LNCaP clone FGC (cell line): ENCODE measurements around the gene ELN.

ENCODE experiments used
- DNase-seq: peaks from one replicate; pipeline ENCODE4 v3.0.0-alpha.2; 2011; ENCODE audit warnings: low read depth
- H3K4me3 ChIP-seq: 2 replicates; pipeline ENCODE4 v1.5.1; 2011; ENCODE audit warnings: mild to moderate bottlenecking, low read depth, low read length, control low read depth
- TF ChIP-seq, protein P1 (sequence below): IDR thresholded peaks from 2 replicates; pipeline ENCODE4 v1.5.1; 2012; ENCODE audit warnings: mild to moderate bottlenecking; ENCODE audit not compliant: control insufficient read depth, insufficient read depth; ENCODE audit errors: extremely low read depth

Gene ELN

DNA sequence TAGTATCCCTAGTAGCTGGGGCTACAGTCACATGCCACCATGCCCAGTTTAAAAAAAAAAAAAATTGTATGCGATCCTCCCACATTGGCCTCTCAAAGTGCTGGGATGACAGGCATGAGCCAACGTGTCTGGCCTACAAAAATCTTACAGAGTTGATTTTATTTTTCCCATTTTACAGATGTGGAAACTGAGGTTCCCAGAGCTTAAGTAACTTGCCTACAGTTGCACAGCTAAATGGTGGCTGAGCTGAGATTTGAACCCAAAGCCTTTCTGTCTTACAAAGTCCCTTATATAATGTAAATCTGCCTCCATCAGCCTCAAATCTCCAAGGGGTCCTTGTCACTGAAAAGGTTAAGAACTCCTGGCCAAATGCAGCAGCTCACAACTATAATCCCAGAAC lies 31.1 kb downstream of the ELN start:
- H3K4me3 ChIP-seq = no peak overlapping the region
- no peak for DNase-seq
- TF ChIP-seq, protein P1, sequence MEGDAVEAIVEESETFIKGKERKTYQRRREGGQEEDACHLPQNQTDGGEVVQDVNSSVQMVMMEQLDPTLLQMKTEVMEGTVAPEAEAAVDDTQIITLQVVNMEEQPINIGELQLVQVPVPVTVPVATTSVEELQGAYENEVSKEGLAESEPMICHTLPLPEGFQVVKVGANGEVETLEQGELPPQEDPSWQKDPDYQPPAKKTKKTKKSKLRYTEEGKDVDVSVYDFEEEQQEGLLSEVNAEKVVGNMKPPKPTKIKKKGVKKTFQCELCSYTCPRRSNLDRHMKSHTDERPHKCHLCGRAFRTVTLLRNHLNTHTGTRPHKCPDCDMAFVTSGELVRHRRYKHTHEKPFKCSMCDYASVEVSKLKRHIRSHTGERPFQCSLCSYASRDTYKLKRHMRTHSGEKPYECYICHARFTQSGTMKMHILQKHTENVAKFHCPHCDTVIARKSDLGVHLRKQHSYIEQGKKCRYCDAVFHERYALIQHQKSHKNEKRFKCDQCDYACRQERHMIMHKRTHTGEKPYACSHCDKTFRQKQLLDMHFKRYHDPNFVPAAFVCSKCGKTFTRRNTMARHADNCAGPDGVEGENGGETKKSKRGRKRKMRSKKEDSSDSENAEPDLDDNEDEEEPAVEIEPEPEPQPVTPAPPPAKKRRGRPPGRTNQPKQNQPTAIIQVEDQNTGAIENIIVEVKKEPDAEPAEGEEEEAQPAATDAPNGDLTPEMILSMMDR = no peak

DNA sequence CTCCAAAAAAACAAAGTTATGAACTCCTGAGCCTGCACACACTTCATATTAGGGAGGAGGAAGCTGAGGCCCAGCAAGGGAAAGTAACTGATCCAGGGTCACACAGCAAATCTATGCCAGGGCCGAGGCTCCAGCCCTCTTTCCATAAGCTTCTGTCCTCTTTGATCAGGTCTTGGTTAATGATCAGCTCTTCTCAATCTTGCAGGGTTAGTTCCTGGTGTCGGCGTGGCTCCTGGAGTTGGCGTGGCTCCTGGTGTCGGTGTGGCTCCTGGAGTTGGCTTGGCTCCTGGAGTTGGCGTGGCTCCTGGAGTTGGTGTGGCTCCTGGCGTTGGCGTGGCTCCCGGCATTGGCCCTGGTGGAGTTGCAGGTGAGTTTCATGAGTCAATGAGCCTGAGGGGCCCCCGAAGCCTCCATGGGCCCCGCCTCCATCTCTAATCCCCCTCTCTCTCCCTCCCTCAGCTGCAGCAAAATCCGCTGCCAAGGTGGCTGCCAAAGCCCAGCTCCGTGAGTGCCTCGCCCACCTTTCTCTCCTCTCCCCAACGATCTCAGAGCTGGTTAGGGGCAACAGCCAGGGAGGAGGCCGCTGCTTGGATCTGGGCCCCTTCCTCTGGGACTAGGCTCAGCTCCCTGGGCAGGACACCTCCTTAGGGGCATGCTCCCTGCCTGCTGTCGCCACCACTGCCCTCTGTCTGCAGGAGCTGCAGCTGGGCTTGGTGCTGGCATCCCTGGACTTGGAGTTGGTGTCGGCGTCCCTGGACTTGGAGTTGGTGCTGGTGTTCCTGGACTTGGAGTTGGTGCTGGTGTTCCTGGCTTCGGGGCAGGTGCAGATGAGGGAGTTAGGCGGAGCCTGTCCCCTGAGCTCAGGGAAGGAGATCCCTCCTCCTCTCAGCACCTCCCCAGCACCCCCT lies 32.0 kb downstream of the ELN start:
- DNase-seq = peak; percentile 37
- H3K4me3 ChIP-seq = no peak overlapping the region
- TF ChIP-seq, protein P1 = peak; percentile 31; the same call in 1 of the 2 replicates

DNA sequence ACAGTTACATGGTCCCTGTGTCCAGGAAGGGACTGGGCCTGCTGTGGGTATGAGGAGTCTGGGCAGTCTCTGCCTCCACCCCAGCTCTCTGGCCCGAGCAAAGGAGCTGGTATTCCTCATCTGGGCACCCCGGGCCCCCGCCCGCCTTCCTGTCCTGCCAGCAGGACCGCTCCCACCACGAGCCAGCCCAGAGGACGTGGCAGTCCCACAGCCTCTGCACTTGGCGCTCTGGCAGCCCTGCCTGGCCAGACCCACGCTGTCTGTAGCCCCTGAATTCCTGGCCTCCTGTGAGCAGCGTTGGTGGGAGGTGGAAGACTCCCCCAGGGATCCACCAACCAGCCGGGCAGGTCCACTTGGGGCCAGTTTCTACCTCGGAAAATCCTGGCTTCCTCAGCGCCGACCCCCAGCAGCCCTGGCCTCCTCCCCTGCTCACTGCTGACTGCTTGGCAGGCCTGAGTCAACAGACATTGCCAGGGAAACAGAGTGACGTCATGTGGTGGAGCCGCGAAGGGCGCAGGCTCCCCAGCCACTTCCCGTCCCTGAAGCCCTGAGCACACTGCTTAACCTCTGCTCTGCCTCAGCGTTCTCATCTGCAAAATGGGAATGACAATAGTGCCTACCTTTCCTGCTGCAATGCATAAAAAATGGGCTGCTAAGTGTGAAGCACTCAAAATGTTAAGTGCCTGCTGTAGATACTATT lies 34.0 kb downstream of the ELN start:
- H3K4me3 ChIP-seq = no peak overlapping the region
- TF ChIP-seq, protein P1 = no peak
- DNase-seq = no peak

DNA sequence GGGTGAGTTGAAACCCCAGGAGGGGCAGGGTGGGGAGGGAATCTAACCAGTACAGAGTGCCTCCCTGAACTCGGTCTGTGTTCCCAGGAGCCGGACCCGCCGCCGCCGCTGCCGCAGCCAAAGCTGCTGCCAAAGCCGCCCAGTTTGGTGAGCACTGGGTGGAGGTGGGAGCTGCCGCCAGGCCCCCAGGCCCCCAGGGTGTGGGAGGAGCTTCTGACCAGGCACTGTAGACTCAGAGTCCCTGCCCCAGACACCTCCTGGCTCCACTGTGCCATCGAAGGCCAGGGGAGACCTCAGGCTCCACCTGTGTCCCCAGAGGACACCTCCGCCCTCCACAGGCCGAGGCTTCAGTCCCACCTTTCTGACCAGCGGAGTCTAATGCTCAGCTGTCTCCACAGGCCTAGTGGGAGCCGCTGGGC lies 35.3 kb downstream of the ELN start:
- TF ChIP-seq, protein P1 = no peak
- no peak overlapping the region for H3K4me3 ChIP-seq

DNA sequence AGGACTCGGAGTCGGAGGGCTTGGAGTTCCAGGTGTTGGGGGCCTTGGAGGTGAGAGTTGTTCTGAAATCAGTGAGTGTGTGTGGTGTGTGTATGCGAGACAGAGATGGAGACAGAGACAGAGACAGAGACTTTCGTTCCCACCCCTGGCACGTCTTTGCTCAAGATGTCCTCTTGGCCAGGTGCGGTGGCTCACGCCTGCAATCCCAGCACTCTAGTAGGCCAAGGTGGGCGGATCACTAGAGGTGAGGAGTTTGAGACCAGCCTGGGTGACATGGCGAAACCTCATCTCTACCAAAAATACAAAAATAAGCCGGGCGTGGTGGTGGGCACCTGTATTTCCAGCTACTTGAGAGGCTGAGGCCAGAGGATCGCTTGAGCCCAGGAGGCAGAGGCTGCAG lies 35.7 kb downstream of the ELN start:
- no peak overlapping the region for H3K4me3 ChIP-seq
- DNase-seq = no peak
- TF ChIP-seq, protein P1 = no peak

More for the DNA sequence above, 35.3 kb downstream of the ELN start:
- DNase-seq = no peak

DNA sequence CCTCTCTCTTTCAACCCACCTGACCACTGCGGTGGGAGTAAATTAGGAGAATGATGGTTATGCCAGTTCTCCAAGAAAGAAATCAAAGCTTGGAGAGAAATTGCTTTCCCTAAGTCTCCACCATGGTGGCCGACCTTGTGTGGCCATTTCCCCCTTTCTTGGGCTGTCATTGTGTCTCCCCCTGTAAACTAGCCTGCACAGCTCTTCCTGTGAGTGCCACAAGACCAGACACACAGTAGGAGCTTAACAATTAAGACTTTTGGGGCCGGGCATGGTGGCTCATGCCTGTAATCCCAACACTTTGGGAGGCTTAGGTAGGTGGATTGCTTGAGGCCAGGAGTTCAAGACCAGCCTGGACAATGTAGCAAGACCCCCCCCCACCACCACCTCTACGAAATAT lies 36.7 kb downstream of the ELN start:
- DNase-seq = no peak
- TF ChIP-seq, protein P1 = no peak
- no peak overlapping the region for H3K4me3 ChIP-seq
